SK-N-MC (cell line): ENCODE results near the gene ABHD1.

Experiments used
- EZH2 ChIP-seq: fragments of 200-600 bp; sonication (generic); IDR thresholded peaks from one replicate; pipeline ENCODE4 v1.6.1; 2017; ENCODE audit warnings: antibody characterized with exemption
- FOXP2 ChIP-seq: optimal IDR thresholded peaks from 2 replicates; pipeline ENCODE3; 2011; ENCODE audit warnings: mild to moderate bottlenecking, moderate library complexity; ENCODE audit not compliant: insufficient read depth; ENCODE audit errors: extremely low read length, control extremely low read depth
- POLR2AphosphoS5 ChIP-seq: IDR thresholded peaks from 2 replicates; pipeline ENCODE4 v1.6.1; 2012; ENCODE audit warnings: mild to moderate bottlenecking, low read depth, low read length, borderline replicate concordance

- no peak for TF ChIP-seq EZH2
- TF ChIP-seq POLR2AphosphoS5, result no peak
- TF ChIP-seq FOXP2, result no peak
These were observed 22.1 kb downstream of the ABHD1 start for GRCh38 chr2:27145682-27146081.
